ENCODE measurements around the gene TCTN1. TPM values are rescaled to one million over a fixed set of nuclear protein-coding genes. Genes with fewer than 3 reads are reported as not detected.
"Not testable (repeated sequence)": the region's sequence is repeated elsewhere in the genome, so short reads cannot be mapped to it uniquely, and the experiment has no call there.

Gene TCTN1
- total RNA-seq (2014; rRNA removed; shearing (Covaris generic)) = 24.8 and 28.4 TPM in 2 replicates

- in situ Hi-C loops (cut with HindIII; ENCODE audit: low sequenced_read_pairs) = no loop called here
- peak; percentile 93 for DNase-seq (ENCODE audit: low spot score)
Measured at GRCh38 chr12:110613771-110614684, at the start of gene TCTN1. Gene TCTN1 (plus strand): TSS chr12:110614129. CDS start chr12:110614183, 54 bp downstream.

- in situ Hi-C loops (cut with HindIII; ENCODE audit: low sequenced_read_pairs) = no loop called here
Measured at GRCh38 chr12:110564471-110564991, 49.4 kb upstream of the TCTN1 start.

GRCh38 chr12:110565894-110566871 lies 47.7 kb upstream of the TCTN1 start:
- in situ Hi-C loops (cut with HindIII; ENCODE audit: low sequenced_read_pairs) = no loop called here
- no peak for DNase-seq (ENCODE audit: low spot score)

More at GRCh38 chr12:110564471-110564991, 49.4 kb upstream of the TCTN1 start:
- no peak for DNase-seq (ENCODE audit: low spot score)

GRCh38 chr12:110566993-110567392 lies 46.9 kb upstream of the TCTN1 start:
- DNase-seq (ENCODE audit: low spot score) = no peak
- in situ Hi-C loops (cut with HindIII; ENCODE audit: low sequenced_read_pairs) = no loop called here

GRCh38 chr12:110568752-110569151 lies 45.2 kb upstream of the TCTN1 start:
- no peak for DNase-seq (ENCODE audit: low spot score)
- in situ Hi-C loops (cut with HindIII; ENCODE audit: low sequenced_read_pairs) = no loop called here

GRCh38 chr12:110569838-110570237 lies 44.1 kb upstream of the TCTN1 start:
- DNase-seq (ENCODE audit: low spot score); in situ Hi-C loops (cut with HindIII; ENCODE audit: low sequenced_read_pairs): not testable (repeated sequence)

GRCh38 chr12:110570798-110571197 lies 43.1 kb upstream of the TCTN1 start:
- in situ Hi-C loops (cut with HindIII; ENCODE audit: low sequenced_read_pairs); DNase-seq (ENCODE audit: low spot score): not testable (repeated sequence)

- in situ Hi-C loops (cut with HindIII; ENCODE audit: low sequenced_read_pairs) = no loop called here
Measured at GRCh38 chr12:110574044-110574443, 39.9 kb upstream of the TCTN1 start.

GRCh38 chr12:110574717-110575230 lies 39.2 kb upstream of the TCTN1 start:
- in situ Hi-C loops (cut with HindIII; ENCODE audit: low sequenced_read_pairs); DNase-seq (ENCODE audit: low spot score): not testable (repeated sequence)

More at GRCh38 chr12:110574044-110574443, 39.9 kb upstream of the TCTN1 start:
- no peak for DNase-seq (ENCODE audit: low spot score)

GRCh38 chr12:110575326-110575725 lies 38.6 kb upstream of the TCTN1 start:
- DNase-seq (ENCODE audit: low spot score) = no peak
- in situ Hi-C loops (cut with HindIII; ENCODE audit: low sequenced_read_pairs) = no loop called here

- no peak for DNase-seq (ENCODE audit: low spot score)
- in situ Hi-C loops (cut with HindIII; ENCODE audit: low sequenced_read_pairs) = no loop called here
Measured at GRCh38 chr12:110576504-110576903, 37.4 kb upstream of the TCTN1 start.

GRCh38 chr12:110577864-110578693 lies 35.9 kb upstream of the TCTN1 start:
- DNase-seq (ENCODE audit: low spot score) = no peak
- in situ Hi-C loops (cut with HindIII; ENCODE audit: low sequenced_read_pairs) = no loop called here

GRCh38 chr12:110578694-110579534 lies 35.0 kb upstream of the TCTN1 start:
- in situ Hi-C loops (cut with HindIII; ENCODE audit: low sequenced_read_pairs) = no loop called here
- no peak for DNase-seq (ENCODE audit: low spot score)

- in situ Hi-C loops (cut with HindIII; ENCODE audit: low sequenced_read_pairs) = no loop called here
- no peak for DNase-seq (ENCODE audit: low spot score)
Measured at GRCh38 chr12:110579535-110580253, 34.2 kb upstream of the TCTN1 start.

GRCh38 chr12:110581931-110582275 lies 32.0 kb upstream of the TCTN1 start:
- in situ Hi-C loops (cut with HindIII; ENCODE audit: low sequenced_read_pairs) = no loop called here
- peak; percentile 52 for DNase-seq (ENCODE audit: low spot score)

GRCh38 chr12:110582276-110583136 lies 31.4 kb upstream of the TCTN1 start:
- DNase-seq (ENCODE audit: low spot score) = peak; percentile 61
- in situ Hi-C loops (cut with HindIII; ENCODE audit: low sequenced_read_pairs) = no loop called here
